GM12872 (cell line): ENCODE data around the gene REEP2.
A peak's percentile ranks its signal among the peaks of the same experiment; 100 is the strongest.

Source experiments
- TF ChIP-seq, protein P1 (sequence below): IDR thresholded peaks from 3 replicates; pipeline ENCODE4 v1.5.1; 2011; ENCODE audit warnings: low read depth, mild to moderate bottlenecking, low read length, moderate library complexity; ENCODE audit not compliant: insufficient read depth

The REEP2 gene

DNA sequence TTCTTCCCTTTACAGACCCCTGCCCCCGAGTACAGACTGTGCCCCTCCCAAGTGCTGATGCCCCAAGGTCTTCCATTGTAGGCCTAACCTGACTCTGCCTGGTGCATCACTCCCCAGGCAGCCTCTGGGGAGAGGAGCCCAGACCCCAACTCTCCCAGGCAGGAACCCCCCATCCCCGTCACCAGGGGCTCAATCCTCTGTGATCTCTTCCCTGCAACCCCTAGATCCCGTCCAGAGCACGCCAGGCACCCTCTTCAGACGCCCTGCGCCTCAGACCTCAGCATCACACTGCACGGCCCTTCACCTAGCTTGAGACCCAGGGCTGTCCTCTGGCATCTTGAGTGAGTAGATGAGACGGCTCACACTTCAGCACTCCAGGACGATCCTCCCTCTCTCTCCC, 20.0 kb downstream of the REEP2 start:
- TF ChIP-seq, protein P1, sequence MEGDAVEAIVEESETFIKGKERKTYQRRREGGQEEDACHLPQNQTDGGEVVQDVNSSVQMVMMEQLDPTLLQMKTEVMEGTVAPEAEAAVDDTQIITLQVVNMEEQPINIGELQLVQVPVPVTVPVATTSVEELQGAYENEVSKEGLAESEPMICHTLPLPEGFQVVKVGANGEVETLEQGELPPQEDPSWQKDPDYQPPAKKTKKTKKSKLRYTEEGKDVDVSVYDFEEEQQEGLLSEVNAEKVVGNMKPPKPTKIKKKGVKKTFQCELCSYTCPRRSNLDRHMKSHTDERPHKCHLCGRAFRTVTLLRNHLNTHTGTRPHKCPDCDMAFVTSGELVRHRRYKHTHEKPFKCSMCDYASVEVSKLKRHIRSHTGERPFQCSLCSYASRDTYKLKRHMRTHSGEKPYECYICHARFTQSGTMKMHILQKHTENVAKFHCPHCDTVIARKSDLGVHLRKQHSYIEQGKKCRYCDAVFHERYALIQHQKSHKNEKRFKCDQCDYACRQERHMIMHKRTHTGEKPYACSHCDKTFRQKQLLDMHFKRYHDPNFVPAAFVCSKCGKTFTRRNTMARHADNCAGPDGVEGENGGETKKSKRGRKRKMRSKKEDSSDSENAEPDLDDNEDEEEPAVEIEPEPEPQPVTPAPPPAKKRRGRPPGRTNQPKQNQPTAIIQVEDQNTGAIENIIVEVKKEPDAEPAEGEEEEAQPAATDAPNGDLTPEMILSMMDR: no peak

DNA sequence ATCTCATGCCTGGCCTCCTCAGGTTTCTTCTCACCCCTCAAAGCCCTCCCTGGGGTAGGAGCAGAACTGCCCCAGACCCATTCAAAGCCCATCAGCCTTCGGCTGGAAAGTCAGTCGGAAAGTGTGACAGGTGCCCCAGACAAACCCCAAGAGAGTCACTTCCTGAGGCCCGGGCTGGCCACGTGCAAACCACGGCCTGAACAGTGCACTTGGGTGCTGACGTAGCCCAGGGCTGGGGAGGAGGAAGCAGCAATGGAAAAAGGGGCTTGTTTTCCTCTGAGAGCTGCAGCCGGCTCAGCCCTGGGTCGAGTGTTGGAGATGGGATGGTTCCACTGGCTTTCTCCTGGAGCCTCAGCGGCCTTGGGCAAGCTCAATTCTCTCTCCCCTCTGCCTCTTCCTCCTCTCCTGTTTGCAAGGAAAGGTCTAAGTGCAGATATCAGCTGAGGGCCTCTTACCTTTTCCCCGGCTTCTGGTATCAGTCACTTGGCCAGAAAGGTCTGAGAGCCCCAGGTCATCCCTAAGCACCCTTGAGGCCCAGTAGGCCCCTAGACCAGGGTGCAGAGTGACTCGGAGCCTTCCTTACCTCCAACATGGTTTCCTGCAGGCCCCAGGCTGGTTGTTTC, 20.6 kb downstream of the REEP2 start:
- TF ChIP-seq, protein P1: no peak

- TF ChIP-seq, protein P1: no peak
These were observed 21.3 kb downstream of the REEP2 start for GRCh38 chr5:138460032-138460693.

DNA sequence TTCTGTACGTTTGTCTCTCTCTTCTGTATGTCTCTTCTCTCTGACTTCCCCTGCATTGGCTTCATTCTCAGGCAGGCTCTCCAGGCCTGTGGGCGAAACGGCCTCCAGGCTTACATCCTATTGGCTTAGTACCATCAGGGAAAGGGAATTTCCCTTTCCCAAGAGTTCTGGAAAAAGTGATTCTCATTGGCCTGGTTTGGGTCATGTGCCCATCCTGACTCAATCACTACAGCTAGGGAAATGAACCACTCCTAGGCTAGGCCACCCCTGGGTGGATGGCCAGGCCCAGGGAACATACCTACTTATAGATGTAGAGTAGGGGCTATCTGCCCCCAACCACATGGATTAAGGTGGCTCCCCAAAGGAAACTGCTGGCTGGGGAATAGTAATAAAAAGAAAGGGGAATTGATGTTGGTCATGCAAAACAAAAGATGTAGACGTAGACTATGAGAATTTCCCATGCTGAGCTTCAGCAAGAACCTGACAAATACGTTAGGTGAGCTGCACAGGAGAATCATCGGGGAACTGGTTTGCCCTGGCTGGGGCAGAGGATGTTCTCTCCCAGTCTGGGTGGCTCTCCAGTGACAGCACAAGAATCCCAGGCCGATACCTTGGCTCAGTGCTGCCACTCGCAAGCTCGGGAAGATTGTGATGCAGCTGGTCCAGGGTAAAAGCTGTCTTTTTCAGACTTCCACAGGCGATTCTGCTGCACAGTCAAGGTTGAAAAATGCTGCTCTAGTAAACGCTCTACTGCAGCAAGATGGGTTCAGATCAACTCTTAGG, 22.7 kb downstream of the REEP2 start:
- TF ChIP-seq, protein P1: no peak

- TF ChIP-seq, protein P1: no peak
These were observed 24.7 kb downstream of the REEP2 start for GRCh38 chr5:138463419-138464007.

- TF ChIP-seq, protein P1: peak; percentile 71
These were observed 25.1 kb downstream of the REEP2 start for GRCh38 chr5:138464008-138464387.
